ENCODE measurements around the gene LSS.

DNA sequence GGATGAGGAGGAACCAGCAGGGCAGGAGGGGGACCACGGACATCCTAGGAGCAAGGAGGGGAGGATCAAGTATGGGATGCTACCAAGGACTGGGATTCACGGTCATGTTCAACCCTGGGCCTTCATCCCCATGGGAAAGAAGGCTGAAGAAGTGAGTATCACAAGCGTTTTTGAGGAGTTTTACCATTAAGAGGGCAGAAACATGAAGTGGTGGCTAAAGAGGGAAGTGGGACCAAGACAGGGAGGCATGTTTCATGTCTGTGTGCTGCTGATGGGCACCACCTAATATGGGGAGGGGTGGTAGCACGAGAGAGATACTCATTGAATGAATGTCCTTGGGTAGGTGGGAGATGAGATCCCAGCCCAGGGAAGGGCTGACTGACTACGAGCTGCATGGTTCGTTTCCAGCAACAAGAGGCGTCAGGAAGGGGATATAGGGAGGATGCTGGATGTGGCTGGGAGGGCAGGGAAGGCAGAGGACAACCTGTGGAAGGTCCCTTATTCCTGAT is 11.3 kb upstream of the LSS start:
- TF ChIP-seq, protein P1, sequence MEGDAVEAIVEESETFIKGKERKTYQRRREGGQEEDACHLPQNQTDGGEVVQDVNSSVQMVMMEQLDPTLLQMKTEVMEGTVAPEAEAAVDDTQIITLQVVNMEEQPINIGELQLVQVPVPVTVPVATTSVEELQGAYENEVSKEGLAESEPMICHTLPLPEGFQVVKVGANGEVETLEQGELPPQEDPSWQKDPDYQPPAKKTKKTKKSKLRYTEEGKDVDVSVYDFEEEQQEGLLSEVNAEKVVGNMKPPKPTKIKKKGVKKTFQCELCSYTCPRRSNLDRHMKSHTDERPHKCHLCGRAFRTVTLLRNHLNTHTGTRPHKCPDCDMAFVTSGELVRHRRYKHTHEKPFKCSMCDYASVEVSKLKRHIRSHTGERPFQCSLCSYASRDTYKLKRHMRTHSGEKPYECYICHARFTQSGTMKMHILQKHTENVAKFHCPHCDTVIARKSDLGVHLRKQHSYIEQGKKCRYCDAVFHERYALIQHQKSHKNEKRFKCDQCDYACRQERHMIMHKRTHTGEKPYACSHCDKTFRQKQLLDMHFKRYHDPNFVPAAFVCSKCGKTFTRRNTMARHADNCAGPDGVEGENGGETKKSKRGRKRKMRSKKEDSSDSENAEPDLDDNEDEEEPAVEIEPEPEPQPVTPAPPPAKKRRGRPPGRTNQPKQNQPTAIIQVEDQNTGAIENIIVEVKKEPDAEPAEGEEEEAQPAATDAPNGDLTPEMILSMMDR (IDR thresholded peaks at IDR 0.05; ENCODE audit: low read depth, low read length): no peak
- no peak for TF ChIP-seq POLR2A (IDR thresholded peaks at IDR 0.05; ENCODE audit: extremely low read depth, insufficient read length)
- TF ChIP-seq MYC (IDR thresholded peaks at IDR 0.05; ENCODE audit: low read depth, low read length): no peak
- TF ChIP-seq, protein P2, sequence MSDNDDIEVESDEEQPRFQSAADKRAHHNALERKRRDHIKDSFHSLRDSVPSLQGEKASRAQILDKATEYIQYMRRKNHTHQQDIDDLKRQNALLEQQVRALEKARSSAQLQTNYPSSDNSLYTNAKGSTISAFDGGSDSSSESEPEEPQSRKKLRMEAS (IDR thresholded peaks at IDR 0.05; ENCODE audit: low read depth, low read length): no peak

Measured in NB4 (cell line).